NB4 (cell line): ENCODE data around the gene GYPB.
"Not testable (repeated sequence)": the region's sequence is repeated elsewhere in the genome, so short reads cannot be mapped to it uniquely, and the experiment has no call there.

Source experiments
- MYC ChIP-seq: IDR thresholded peaks from 2 replicates; pipeline ENCODE4 v1.6.1; 2011; ENCODE audit warnings: low read depth, low read length
- TF ChIP-seq, protein P1 (sequence below): IDR thresholded peaks from 2 replicates; pipeline ENCODE4 v1.6.1; 2011; ENCODE audit warnings: low read depth, low read length
- TF ChIP-seq, protein P2 (sequence below): IDR thresholded peaks from one replicate; pipeline ENCODE4 v1.5.1; 2012; ENCODE audit warnings: low read depth, low read length

DNA sequence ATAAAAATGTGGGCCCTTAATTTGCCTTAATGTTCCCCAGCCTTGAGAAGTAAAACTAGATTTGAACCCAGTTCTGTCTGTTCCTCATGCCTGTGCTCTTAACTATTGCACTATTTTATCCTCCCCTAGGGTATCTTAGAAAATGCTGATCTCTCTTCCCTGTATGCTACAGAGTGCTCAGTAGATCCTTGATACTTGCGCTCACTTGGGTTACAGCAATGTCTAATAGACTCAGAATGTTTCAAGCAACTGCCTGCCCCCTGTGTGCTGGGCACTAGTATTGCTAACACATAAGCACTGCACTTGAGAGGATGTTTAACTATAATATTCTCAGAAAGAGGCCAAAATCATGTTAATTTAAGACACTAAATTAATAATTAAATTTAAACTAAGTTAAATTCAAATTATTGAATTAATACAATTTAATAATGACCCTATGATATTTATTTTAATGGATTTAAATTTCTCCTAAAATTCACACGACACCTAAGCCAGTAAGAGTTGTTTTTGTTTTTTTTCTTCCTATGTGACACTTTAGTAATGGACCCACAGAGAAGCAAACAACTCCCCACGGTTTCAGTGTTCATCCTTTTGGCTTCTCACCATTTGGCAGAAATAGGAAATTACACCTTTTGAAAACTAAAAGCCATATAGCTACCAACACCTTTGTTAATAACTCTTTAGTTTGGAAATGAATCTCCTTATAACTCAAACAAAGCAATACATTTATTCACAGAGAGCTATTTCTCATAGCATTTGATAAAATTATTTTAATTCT, 768 bp downstream of the GYPB start:
- TF ChIP-seq, protein P1, sequence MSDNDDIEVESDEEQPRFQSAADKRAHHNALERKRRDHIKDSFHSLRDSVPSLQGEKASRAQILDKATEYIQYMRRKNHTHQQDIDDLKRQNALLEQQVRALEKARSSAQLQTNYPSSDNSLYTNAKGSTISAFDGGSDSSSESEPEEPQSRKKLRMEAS: not testable (repeated sequence)
- TF ChIP-seq, protein P2, sequence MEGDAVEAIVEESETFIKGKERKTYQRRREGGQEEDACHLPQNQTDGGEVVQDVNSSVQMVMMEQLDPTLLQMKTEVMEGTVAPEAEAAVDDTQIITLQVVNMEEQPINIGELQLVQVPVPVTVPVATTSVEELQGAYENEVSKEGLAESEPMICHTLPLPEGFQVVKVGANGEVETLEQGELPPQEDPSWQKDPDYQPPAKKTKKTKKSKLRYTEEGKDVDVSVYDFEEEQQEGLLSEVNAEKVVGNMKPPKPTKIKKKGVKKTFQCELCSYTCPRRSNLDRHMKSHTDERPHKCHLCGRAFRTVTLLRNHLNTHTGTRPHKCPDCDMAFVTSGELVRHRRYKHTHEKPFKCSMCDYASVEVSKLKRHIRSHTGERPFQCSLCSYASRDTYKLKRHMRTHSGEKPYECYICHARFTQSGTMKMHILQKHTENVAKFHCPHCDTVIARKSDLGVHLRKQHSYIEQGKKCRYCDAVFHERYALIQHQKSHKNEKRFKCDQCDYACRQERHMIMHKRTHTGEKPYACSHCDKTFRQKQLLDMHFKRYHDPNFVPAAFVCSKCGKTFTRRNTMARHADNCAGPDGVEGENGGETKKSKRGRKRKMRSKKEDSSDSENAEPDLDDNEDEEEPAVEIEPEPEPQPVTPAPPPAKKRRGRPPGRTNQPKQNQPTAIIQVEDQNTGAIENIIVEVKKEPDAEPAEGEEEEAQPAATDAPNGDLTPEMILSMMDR: not testable (repeated sequence)
- TF ChIP-seq MYC: not testable (repeated sequence)
